ENCODE results near the gene WLS.

GRCh38 chr1:68132426-68133130, 99.7 kb downstream of the WLS start:
- TF ChIP-seq CTCF (IDR thresholded peaks at IDR 0.05) (no peak), POLR2A (IDR thresholded peaks at IDR 0.05) (no peak)
